ENCODE results near the gene PDE4D. TPM values are rescaled to one million over a fixed set of nuclear protein-coding genes. Genes with fewer than 3 reads are reported as not detected.

Gene PDE4D
- total RNA-seq: 5.7 and 9.7 TPM in 2 replicates

DNA sequence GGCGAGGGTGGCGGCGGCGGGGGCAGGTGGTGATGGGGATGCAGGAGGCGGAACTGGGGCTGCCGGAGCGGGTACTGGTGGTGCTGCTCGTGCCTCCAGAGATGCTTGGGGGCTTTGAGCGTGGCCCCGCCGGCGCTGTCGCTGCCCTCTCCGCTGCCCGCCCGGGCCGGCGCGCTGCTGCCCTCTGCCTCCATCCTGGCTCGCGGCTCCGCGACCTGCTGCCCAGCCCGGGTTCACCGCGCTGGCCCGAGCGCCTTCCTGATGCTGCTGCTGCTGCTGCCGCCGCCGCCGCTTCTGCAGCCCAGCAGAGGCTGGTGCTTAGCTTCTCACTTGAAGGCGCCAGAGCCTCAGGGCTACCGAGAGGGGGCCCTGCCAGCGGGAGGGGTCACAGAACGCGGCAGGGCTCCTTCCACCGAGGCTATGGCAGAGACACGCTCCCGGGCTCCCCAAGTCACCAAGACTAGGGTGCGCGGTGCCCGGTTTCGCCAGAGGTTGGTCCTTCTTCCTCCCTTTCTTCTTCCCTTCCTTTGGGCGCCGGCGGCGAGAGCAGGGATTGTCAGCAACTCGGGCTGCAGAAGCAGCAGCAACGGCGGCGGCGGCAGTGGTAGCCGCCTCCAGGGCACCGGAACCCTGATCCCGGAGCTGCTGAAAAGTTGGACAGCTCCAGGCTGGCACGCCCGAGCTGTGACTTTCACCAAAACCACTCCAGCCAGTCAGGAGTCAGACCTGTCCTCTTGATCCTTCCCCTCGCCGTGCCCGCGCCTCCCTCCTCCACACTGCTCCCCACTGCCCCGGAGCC is at the start of gene PDE4D:
PDE4D (minus strand) TSS at position 298 of the 799 bp plus-strand sequence.

Data from pericardium fibroblast (primary cell).